ENCODE measurements around the gene RAB29.

The RAB29 gene

GRCh38 chr1:205787287-205787916 is 12.1 kb upstream of the RAB29 start:
- DNase-seq (ENCODE audit: low spot score), result no peak
- TF ChIP-seq, protein P1, sequence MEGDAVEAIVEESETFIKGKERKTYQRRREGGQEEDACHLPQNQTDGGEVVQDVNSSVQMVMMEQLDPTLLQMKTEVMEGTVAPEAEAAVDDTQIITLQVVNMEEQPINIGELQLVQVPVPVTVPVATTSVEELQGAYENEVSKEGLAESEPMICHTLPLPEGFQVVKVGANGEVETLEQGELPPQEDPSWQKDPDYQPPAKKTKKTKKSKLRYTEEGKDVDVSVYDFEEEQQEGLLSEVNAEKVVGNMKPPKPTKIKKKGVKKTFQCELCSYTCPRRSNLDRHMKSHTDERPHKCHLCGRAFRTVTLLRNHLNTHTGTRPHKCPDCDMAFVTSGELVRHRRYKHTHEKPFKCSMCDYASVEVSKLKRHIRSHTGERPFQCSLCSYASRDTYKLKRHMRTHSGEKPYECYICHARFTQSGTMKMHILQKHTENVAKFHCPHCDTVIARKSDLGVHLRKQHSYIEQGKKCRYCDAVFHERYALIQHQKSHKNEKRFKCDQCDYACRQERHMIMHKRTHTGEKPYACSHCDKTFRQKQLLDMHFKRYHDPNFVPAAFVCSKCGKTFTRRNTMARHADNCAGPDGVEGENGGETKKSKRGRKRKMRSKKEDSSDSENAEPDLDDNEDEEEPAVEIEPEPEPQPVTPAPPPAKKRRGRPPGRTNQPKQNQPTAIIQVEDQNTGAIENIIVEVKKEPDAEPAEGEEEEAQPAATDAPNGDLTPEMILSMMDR (IDR thresholded peaks at IDR 0.05; ENCODE audit: extremely low read depth, insufficient read depth, missing control alignments), result no peak
- in situ Hi-C loops (cut with MboI; ENCODE audit: low pct_unique_long_range_greater_than_20kb, low sequenced_read_pairs, unreplicated experiment), result loop anchor here (25.0 kb wide), 1 partner anchor 325 kb away; the partner anchor contains the start of gene AVPR1B

DNA sequence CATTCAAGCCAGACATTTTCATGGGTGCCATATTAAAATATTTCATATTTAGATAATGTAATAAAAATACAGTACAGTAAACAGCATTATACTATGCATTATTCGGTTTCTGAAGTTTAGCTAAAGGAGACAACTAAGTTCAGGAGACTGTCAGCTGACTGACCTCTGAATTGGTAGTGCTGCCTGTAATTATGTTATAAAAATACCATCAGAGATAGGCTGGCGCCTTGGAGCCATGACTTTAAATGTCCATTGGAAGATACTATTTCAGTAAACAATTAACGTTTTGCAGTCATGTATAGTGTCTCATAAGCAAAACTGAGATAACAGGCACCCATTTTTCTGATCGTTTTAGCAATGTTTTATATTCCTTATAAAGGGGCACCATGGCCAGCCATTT is 11.3 kb upstream of the RAB29 start:
- in situ Hi-C loops (cut with MboI; ENCODE audit: low pct_unique_long_range_greater_than_20kb, low sequenced_read_pairs, unreplicated experiment), result loop anchor here (25.0 kb wide), 1 partner anchor 326 kb away; the partner anchor contains the start of gene AVPR1B
- TF ChIP-seq, protein P1 (IDR thresholded peaks at IDR 0.05; ENCODE audit: extremely low read depth, insufficient read depth, missing control alignments), result no peak
- DNase-seq (ENCODE audit: low spot score), result no peak

DNA sequence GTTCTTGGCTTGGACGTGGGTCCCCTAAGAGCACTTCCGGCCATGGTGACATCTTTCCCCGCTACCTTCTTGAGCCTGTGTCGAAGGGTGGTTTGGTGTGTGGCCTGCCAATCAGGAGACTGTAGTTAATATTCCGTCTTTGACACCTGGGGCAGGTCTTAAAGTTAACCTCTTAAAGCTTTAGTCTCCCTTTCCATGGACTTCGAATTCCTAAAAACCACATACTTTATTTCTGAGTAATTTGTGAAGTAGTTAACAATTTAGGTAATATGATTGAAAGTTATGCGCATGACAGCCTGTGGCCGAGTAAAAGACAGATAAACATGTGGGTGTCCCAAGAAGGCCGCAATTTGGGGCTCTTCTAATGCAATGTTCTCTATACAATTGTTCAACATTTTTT is 10.2 kb upstream of the RAB29 start:
- in situ Hi-C loops (cut with MboI; ENCODE audit: low pct_unique_long_range_greater_than_20kb, low sequenced_read_pairs, unreplicated experiment), result loop anchor here (25.0 kb wide), 1 partner anchor 327 kb away; the partner anchor contains the start of gene AVPR1B
- no peak for DNase-seq (ENCODE audit: low spot score)
- TF ChIP-seq, protein P1 (IDR thresholded peaks at IDR 0.05; ENCODE audit: extremely low read depth, insufficient read depth, missing control alignments), result no peak

- in situ Hi-C loops (cut with MboI; ENCODE audit: low pct_unique_long_range_greater_than_20kb, low sequenced_read_pairs, unreplicated experiment), result loop anchor here (25.0 kb wide), 1 partner anchor 328 kb away; the partner anchor contains the start of gene AVPR1B
- no peak for DNase-seq (ENCODE audit: low spot score)
- TF ChIP-seq, protein P1 (IDR thresholded peaks at IDR 0.05; ENCODE audit: extremely low read depth, insufficient read depth, missing control alignments), result no peak
These were observed 8.6 kb upstream of the RAB29 start for GRCh38 chr1:205783904-205784303.

- TF ChIP-seq, protein P1 (IDR thresholded peaks at IDR 0.05; ENCODE audit: extremely low read depth, insufficient read depth, missing control alignments), result no peak
- DNase-seq (ENCODE audit: low spot score), result no peak
- in situ Hi-C loops (cut with MboI; ENCODE audit: low pct_unique_long_range_greater_than_20kb, low sequenced_read_pairs, unreplicated experiment), result loop anchor here (25.0 kb wide), 1 partner anchor 329 kb away; the partner anchor contains the start of gene AVPR1B
These were observed 8.1 kb upstream of the RAB29 start for GRCh38 chr1:205783433-205783795.

- in situ Hi-C loops (cut with MboI; ENCODE audit: low pct_unique_long_range_greater_than_20kb, low sequenced_read_pairs, unreplicated experiment), result loop anchor here (25.0 kb wide), 1 partner anchor 329 kb away; the partner anchor contains the start of gene AVPR1B
- DNase-seq (ENCODE audit: low spot score), result no peak
These were observed 7.5 kb upstream of the RAB29 start for GRCh38 chr1:205782627-205783432.

More at GRCh38 chr1:205782627-205783432, 7.5 kb upstream of the RAB29 start:
- TF ChIP-seq, protein P1 (IDR thresholded peaks at IDR 0.05; ENCODE audit: extremely low read depth, insufficient read depth, missing control alignments), result no peak
